ENCODE results near the gene STXBP3. TPM values are rescaled to one million over a fixed set of nuclear protein-coding genes. Genes with fewer than 3 reads are reported as not detected.

The STXBP3 gene
- total and polyA plus RNA-seq, 9 of the 15 experiments (the other 6 are each of a cell fraction or from before 2014, with no cell fraction given), result 32.5 to 52.5 (median 39.2) TPM

GRCh38 chr1:108850929-108851328 is 104.5 kb downstream of the STXBP3 start:
- CTCF ChIA-PET (ENCODE audit: low intra/inter-chr PET ratio), result no interaction called here

GRCh38 chr1:108851567-108851966 is 105.1 kb downstream of the STXBP3 start:
- DNase-seq (ENCODE audit: extremely low read depth in 1 of 4, low spot score in 3 of 4), result no peak
- no peak for FAIRE-seq
- Histone ChIP-seq H3K79me2 (ENCODE audit: control insufficient read depth, insufficient read depth, low read length) (no peaks in the 10 kb centered on the region), H3K27me3 (ENCODE audit: control insufficient read depth in 2 of 2, insufficient read depth in 2 of 2, low read length in 2 of 2) (peaks cover 15 to 18% of the 10 kb centered on the region in 2 experiments; a peak in 3 of 5 replicates), H3K4me2 (ENCODE audit: insufficient read depth, low read length) (no peak overlapping the region), H3K4me1 (replicated peaks in 1 of 2; ENCODE audit: control insufficient read depth in 2 of 2, insufficient read depth in 2 of 2, low read length in 2 of 2) (no peaks in the 10 kb centered on the region), H3K4me3 (no peak overlapping the region), H3K27ac (ENCODE audit: extremely low read depth, low read depth, low read length) (no peak overlapping the region), H3K9me3 (replicated peaks; ENCODE audit: control insufficient read depth, insufficient read depth, low read depth, low read length) (no peaks in the 10 kb centered on the region), H4K20me1 (replicated peaks; ENCODE audit: control insufficient read depth, insufficient read depth, low read length) (no peaks in the 10 kb centered on the region), H2AFZ (ENCODE audit: low read depth, low read length) (no peak overlapping the region), H3K9ac (ENCODE audit: insufficient read depth in 1 of 2, low read depth in 2 of 2, low read length in 2 of 2) (no peak overlapping the region), H3K9me1 (ENCODE audit: control insufficient read depth, insufficient read depth, low read length) (no peaks in the 10 kb centered on the region), H3K36me3 (ENCODE audit: control insufficient read depth, insufficient read depth, low read length) (no peaks in the 10 kb centered on the region)
- POLR2A ChIA-PET, result interaction anchor here (0.9 to 1.2 kb wide), 2 partner anchors 10 to 14 kb away, joined by 3 to 5 read pairs; no protein-coding TSS in a partner anchor
- no TSS peak for BruUV-seq (replicated peaks)
- WGBS (ENCODE audit: insufficient coverage, low coverage, missing lambda C conversion rate), result 12% methylated on average over 4 of the region's 4 CpGs
- intact Hi-C loops (cut with micrococcal nuclease), result no loop called here
- in situ Hi-C loops (cut with MboI), result no loop called here
- CTCF ChIA-PET (ENCODE audit: low intra/inter-chr PET ratio), result no interaction called here
- TF ChIP-seq CEBPB (tag; IDR thresholded peaks at IDR 0.05), result 0 out of 2 replicates have a peak, but pooled peaks have one; percentile 7
- TF ChIP-seq ZBTB1 (CRISPR knock-in tag; IDR thresholded peaks at IDR 0.05; ENCODE audit: borderline replicate concordance, low read depth), result no peak
- no peak for ATAC-seq

More at GRCh38 chr1:108850929-108851328, 104.5 kb downstream of the STXBP3 start:
- Histone ChIP-seq H3K36me3 (ENCODE audit: control insufficient read depth, insufficient read depth, low read length) (no peaks in the 10 kb centered on the region), H3K9me3 (replicated peaks; ENCODE audit: control insufficient read depth, insufficient read depth, low read depth, low read length) (no peaks in the 10 kb centered on the region), H3K4me1 (replicated peaks in 1 of 2; ENCODE audit: control insufficient read depth in 2 of 2, insufficient read depth in 2 of 2, low read length in 2 of 2) (no peaks in the 10 kb centered on the region), H3K27me3 (ENCODE audit: control insufficient read depth in 2 of 2, insufficient read depth in 2 of 2, low read length in 2 of 2) (peaks cover 17 to 18% of the 10 kb centered on the region in 2 experiments; a peak in 3 of 5 replicates), H3K79me2 (ENCODE audit: control insufficient read depth, insufficient read depth, low read length) (no peaks in the 10 kb centered on the region), H3K4me3 (no peak overlapping the region), H3K27ac (ENCODE audit: extremely low read depth, low read depth, low read length) (no peak overlapping the region), H3K4me2 (ENCODE audit: insufficient read depth, low read length) (no peak overlapping the region), H2AFZ (ENCODE audit: low read depth, low read length) (no peak overlapping the region), H3K9ac (ENCODE audit: insufficient read depth in 1 of 2, low read depth in 2 of 2, low read length in 2 of 2) (no peak overlapping the region), H4K20me1 (replicated peaks; ENCODE audit: control insufficient read depth, insufficient read depth, low read length) (no peaks in the 10 kb centered on the region), H3K9me1 (ENCODE audit: control insufficient read depth, insufficient read depth, low read length) (no peaks in the 10 kb centered on the region)
- POLR2A ChIA-PET, result interaction anchor here (0.9 kb wide), 1 partner anchor 9 kb away, joined by 3 read pairs; no protein-coding TSS in a partner anchor
- WGBS (ENCODE audit: insufficient coverage, low coverage, missing lambda C conversion rate), result 18% methylated on average over 7 of the region's 7 CpGs
- BruUV-seq (replicated peaks), result no TSS peak
- ATAC-seq (peak; percentile 19; the same call in 1 of the 3 replicates), DNase-seq (ENCODE audit: extremely low read depth in 1 of 4, low spot score in 3 of 4) (no peak), FAIRE-seq (no peak)
- intact Hi-C loops (cut with micrococcal nuclease), result no loop called here
- peak in 1 of 2 experiments; percentile 52; a peak in 1 of 4 replicates for TF ChIP-seq TRIM24 (IDR thresholded peaks at IDR 0.05)
- no peak for TF ChIP-seq FOXJ3 (CRISPR knock-in tag; IDR thresholded peaks at IDR 0.05)
- in situ Hi-C loops (cut with MboI), result no loop called here
